ENCODE measurements around the gene PHF13.
"Not testable (repeated sequence)": the region's sequence is repeated elsewhere in the genome, so short reads cannot be mapped to it uniquely, and the experiment has no call there.

The PHF13 gene

DNA sequence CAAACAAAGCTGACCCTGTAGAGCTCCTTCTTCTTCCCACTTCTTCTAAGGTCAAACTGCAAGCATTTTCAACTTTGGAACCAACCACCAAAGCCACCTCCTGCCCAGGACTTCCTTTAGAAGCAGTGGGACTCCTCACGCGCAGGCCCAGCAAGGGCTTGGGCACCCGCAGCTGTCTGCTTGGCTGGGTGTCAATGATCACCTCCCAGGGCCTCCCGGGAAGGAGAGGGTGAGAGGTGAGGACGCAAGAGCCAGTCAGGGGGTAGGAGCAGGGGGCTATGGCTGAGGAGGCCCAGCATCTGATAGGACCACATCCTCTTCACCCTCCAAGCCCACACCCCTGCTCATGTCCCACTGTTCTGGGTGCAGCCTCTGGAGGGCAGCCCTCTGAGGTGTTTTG lies 21.1 kb upstream of the PHF13 start:
- Histone ChIP-seq H3K36me3 (replicated peaks) (peaks cover 76% of the 10 kb centered on the region), H3K4me3 (no peak overlapping the region), H3K27me3 (ENCODE audit: low read depth) (no peaks in the 10 kb centered on the region), H3K4me1 (no peaks in the 10 kb centered on the region), H3K9me3 (no peaks in the 10 kb centered on the region)
- no peak for DNase-seq (ENCODE audit: low spot score in 2 of 2)
- in situ Hi-C loops (cut with MboI; ENCODE audit: low sequenced_read_pairs): no loop called here

DNA sequence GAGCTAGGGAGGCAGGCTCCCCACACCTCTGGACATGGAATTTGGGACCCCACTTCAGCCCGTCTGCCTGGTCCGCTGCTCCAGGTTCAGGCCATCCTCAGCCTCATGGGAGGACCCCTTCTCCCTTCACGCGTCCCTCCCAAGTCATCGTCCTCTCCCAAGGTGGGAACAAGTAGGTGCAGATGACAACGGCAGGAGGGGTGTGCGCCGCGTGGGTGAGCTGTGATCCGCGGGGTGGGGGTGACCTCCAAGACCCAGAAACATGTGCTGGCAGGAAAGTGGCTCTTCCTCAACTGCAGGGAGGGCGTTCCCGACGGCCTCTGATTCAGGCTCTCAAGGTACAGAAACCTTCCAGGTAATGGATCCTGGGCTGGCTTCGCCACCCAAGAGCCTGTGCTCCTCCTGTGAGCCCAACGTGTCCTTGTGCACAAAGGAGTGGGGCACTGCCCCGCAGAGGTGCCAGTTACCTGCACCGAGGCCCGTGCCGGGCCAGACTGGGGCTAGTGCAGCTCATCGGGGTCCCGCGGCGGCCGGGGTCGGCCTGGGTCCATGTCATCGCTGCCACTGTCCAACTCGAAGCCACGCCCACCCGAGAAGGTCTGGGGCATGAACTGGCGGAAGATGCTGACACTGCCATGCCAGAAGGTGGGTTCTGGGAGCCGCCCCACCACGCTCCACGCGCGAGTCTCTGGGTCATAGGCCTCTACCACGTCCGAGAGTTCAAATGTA lies 20.5 kb upstream of the PHF13 start:
- Histone ChIP-seq H3K27me3 (ENCODE audit: low read depth) (no peaks in the 10 kb centered on the region), H3K4me3 (no peak overlapping the region), H3K9me3 (no peaks in the 10 kb centered on the region), H3K36me3 (replicated peaks) (peaks cover 76% of the 10 kb centered on the region), H3K4me1 (no peaks in the 10 kb centered on the region)
- in situ Hi-C loops (cut with MboI; ENCODE audit: low sequenced_read_pairs): no loop called here
- no peak for DNase-seq (ENCODE audit: low spot score in 2 of 2)

DNA sequence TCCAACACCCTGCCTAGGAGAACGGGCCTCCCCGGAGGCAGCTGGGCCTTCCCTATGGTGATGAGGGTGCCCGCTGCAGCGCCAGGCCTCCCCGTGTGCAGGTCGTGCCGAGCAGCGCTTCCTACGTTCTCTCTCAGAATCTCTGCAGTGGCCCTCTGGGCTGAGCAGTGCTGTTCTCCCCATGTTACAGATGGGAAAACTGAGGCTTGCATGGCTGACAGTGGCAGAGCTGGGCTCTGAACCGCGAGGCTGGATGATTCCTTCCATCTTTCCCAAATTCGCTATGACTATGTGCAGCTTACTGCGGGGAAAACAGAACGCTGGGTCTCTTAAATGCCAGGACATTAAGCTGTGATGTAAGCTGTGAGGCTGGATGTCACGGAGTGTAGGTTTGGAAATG lies 19.7 kb upstream of the PHF13 start:
- in situ Hi-C loops (cut with MboI; ENCODE audit: low sequenced_read_pairs): no loop called here
- H3K4me1 ChIP-seq: no peaks in the 10 kb centered on the region
- no peaks in the 10 kb centered on the region for H3K9me3 ChIP-seq
- no peak overlapping the region for H3K4me3 ChIP-seq
- H3K27me3 ChIP-seq (ENCODE audit: low read depth): no peaks in the 10 kb centered on the region
- no peak for DNase-seq (ENCODE audit: low spot score in 2 of 2)
- H3K36me3 ChIP-seq (replicated peaks): peaks cover 74% of the 10 kb centered on the region

DNA sequence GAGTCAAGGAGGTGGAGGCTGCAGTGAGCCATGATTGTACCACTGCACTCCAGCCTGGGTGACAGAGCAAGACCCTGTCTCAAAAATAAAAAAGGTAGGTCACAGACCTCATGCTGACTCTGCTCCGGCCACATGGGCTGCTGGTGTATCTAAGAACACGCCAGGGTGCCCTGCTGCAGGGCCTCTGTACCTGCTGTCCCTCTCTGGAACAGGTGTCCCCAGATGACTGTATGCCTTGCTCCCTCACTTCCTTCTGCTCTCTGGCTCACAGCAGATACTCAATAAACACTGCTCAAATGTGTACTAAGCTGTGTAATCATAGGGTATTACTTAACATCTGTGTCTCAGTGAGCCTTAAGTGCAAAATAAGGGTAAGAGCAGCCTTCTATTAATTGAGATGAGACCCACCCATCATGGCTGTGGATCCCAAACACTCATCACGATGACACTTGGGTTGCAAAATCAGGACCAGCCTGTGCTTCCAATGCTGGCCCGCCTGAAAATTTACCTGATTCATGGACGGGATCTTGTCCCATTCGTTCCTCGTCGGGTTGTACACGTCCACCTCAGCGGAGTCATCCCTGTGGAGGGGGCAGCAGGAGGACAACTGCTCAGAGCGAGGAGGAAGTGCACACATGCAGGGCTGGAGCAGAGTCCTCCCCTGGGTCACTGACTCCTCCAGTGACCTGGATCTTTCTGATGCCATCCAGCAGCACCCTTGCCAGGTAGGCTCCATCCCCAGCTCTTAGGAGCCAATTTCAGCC lies 18.4 kb upstream of the PHF13 start:
- no peak for DNase-seq (ENCODE audit: low spot score in 2 of 2)
- no peaks in the 10 kb centered on the region for H3K9me3 ChIP-seq
- in situ Hi-C loops (cut with MboI; ENCODE audit: low sequenced_read_pairs): no loop called here
- peaks cover 3% of the 10 kb centered on the region for H3K4me1 ChIP-seq
- no peak overlapping the region for H3K4me3 ChIP-seq
- no peaks in the 10 kb centered on the region for H3K27me3 ChIP-seq (ENCODE audit: low read depth)
- H3K36me3 ChIP-seq (replicated peaks): peaks cover 68% of the 10 kb centered on the region

DNA sequence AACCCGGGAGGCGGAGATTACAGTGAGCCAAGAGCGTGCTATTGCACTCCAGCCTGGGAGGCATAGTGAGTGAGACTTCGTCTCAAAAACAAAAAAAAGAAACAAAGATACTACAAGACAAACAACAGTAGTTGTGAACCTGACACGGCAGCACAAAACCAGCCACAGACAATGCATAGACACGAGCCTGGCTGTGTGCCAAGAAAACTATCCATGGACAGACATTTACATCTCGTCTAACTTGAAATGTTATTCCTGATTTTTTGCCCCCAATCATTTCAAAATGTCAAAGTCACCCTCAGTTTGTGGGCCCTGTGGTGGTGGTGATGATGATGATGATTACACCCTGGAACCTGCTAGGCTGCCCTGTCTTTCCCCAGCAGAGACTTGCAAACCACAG lies 17.2 kb upstream of the PHF13 start:
- H3K9me3 ChIP-seq: no peaks in the 10 kb centered on the region
- peaks cover 59% of the 10 kb centered on the region for H3K36me3 ChIP-seq (replicated peaks)
- DNase-seq (ENCODE audit: low spot score in 2 of 2): no peak
- peaks cover 3% of the 10 kb centered on the region for H3K4me1 ChIP-seq
- H3K4me3 ChIP-seq: no peak overlapping the region
- H3K27me3 ChIP-seq (ENCODE audit: low read depth): no peaks in the 10 kb centered on the region
- in situ Hi-C loops (cut with MboI; ENCODE audit: low sequenced_read_pairs): no loop called here

- H3K36me3 ChIP-seq (replicated peaks): peaks cover 59% of the 10 kb centered on the region
- in situ Hi-C loops (cut with MboI; ENCODE audit: low sequenced_read_pairs): no loop called here
Measured at GRCh38 chr1:6596886-6597776, 16.4 kb upstream of the PHF13 start.

DNA sequence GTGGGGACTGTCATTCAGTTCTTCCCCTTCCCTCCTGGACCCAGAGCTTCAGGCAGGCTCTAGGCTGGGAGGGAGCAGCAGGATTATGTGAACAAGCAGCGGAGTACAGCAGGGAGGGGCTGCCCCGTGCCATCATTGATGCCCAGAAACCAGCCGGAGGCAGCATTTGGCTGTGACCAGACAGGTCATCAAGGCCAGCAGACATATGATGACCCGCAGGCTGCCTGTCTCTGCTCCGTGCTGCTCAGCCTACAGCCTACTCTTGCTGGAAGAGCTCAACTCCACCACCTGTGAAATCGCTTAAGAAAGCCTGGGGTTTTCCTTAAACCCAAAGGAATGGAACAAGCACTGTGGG lies 15.8 kb upstream of the PHF13 start:
- H3K4me1 ChIP-seq: peaks cover 3% of the 10 kb centered on the region
- peaks cover 59% of the 10 kb centered on the region for H3K36me3 ChIP-seq (replicated peaks)
- H3K4me3 ChIP-seq: no peak overlapping the region
- H3K27me3 ChIP-seq (ENCODE audit: low read depth): no peaks in the 10 kb centered on the region
- no peak for DNase-seq (ENCODE audit: low spot score in 2 of 2)
- in situ Hi-C loops (cut with MboI; ENCODE audit: low sequenced_read_pairs): no loop called here
- no peaks in the 10 kb centered on the region for H3K9me3 ChIP-seq

More at GRCh38 chr1:6596886-6597776, 16.4 kb upstream of the PHF13 start:
- no peaks in the 10 kb centered on the region for H3K9me3 ChIP-seq
- no peak for DNase-seq (ENCODE audit: low spot score in 2 of 2)
- peaks cover 3% of the 10 kb centered on the region for H3K4me1 ChIP-seq
- no peaks in the 10 kb centered on the region for H3K27me3 ChIP-seq (ENCODE audit: low read depth)
- no peak overlapping the region for H3K4me3 ChIP-seq

GRCh38 chr1:6599141-6599975 lies 14.2 kb upstream of the PHF13 start:
- no peaks in the 10 kb centered on the region for H3K9me3 ChIP-seq
- in situ Hi-C loops (cut with MboI; ENCODE audit: low sequenced_read_pairs): no loop called here
- peak overlapping the region; percentile 71 for H3K4me3 ChIP-seq
- peaks cover 9% of the 10 kb centered on the region for H3K4me1 ChIP-seq
- peaks cover 46% of the 10 kb centered on the region for H3K36me3 ChIP-seq (replicated peaks)
- DNase-seq (ENCODE audit: low spot score in 2 of 2): no peak
- no peaks in the 10 kb centered on the region for H3K27me3 ChIP-seq (ENCODE audit: low read depth)

DNA sequence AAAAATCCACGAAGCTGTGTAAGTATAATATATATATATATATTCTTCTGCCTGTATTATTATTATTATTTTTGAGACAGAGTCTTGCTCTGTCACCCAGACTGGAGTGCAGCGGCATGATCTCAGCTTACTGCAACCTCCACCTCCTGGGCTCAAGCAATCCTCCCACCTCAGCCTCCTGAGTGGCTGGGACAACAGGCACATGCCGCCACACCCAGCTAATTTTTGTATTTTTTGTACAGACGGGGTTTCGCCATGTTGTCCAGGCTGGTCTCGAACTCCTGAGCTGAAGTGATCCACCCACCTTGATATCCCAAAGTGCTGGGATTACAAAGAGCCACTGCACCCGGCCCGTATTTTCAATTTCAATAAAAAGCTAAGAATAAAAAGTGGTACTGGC lies 13.5 kb upstream of the PHF13 start:
- DNase-seq (ENCODE audit: low spot score in 2 of 2); H3K9me3 ChIP-seq; H3K27me3 ChIP-seq (ENCODE audit: low read depth); H3K4me1 ChIP-seq; in situ Hi-C loops (cut with MboI; ENCODE audit: low sequenced_read_pairs): not testable (repeated sequence)
- Histone ChIP-seq H3K4me3 (peak overlapping the region; percentile 71), H3K36me3 (replicated peaks) (peaks cover 44% of the 10 kb centered on the region)

- DNase-seq (ENCODE audit: low spot score in 2 of 2): peak; percentile 32 to 67
- Histone ChIP-seq H3K4me3 (peak overlapping the region; percentile 71), H3K36me3 (replicated peaks) (peaks cover 39% of the 10 kb centered on the region), H3K4me1 (peaks cover 9% of the 10 kb centered on the region), H3K9me3 (no peaks in the 10 kb centered on the region), H3K27me3 (ENCODE audit: low read depth) (no peaks in the 10 kb centered on the region)
- in situ Hi-C loops (cut with MboI; ENCODE audit: low sequenced_read_pairs): no loop called here
Measured at GRCh38 chr1:6600410-6601048, 13.0 kb upstream of the PHF13 start.

DNA sequence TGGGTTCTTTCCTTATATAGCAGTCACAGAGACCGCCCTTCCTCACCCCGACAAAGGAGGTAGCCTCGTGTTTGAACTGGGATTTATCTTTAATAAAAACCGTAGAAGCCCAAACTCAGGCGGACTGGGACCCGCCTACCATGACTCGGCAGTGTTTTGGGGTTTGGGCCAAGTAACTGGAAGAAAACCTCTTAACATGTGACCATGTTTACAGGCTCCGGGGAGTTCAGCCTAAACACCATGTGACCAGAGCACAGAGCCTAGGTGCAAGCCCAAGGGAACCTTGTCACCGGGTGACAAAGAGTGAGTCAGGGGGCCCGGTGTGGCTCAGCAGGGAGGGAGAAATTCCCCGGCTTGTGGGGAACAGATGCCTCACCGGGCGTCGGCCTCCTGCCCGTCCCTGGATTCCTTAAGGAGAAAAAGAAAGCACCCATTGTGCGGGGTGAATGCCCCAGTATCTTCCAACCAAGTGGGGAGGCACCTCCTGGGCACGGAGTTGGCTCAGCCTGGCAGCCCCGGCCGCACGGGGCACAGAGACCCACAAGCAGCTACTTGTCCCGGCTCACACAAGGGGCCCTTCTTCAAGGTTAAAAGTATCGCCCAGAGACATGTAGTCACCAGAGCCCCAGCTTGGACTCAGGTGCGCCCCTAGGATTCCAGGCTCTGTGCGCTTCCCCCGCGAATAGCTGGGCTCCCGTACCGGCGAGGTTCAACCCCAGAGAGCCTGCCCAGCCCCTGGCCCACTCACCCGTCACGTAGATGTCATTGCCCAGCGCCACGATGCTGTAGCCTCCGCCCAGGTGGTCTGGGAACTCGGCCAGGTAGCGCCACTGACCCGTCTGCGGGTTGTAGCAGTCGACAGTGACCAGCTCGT lies 12.2 kb upstream of the PHF13 start:
- peak; percentile 51 to 58 for DNase-seq (ENCODE audit: low spot score in 2 of 2)
- Histone ChIP-seq H3K9me3 (no peaks in the 10 kb centered on the region), H3K36me3 (replicated peaks) (peaks cover 31% of the 10 kb centered on the region), H3K4me3 (peak overlapping the region; percentile 71), H3K27me3 (ENCODE audit: low read depth) (no peaks in the 10 kb centered on the region), H3K4me1 (peaks cover 9% of the 10 kb centered on the region)
- in situ Hi-C loops (cut with MboI; ENCODE audit: low sequenced_read_pairs): no loop called here

Measured in HAP-1 (cell line).